Measurements from ENCODE around the gene DEPDC4. TPM values are rescaled to one million over a fixed set of nuclear protein-coding genes. Genes with fewer than 3 reads are reported as not detected.
"Not testable (repeated sequence)": the region's sequence is repeated elsewhere in the genome, so short reads cannot be mapped to it uniquely, and the experiment has no call there.

The DEPDC4 gene
- total and polyA plus RNA-seq, 7 experiments from 2014 or later: 0.64 to 1.3 (median 0.87) TPM

- Histone ChIP-seq H3K27me3 (ENCODE audit: control insufficient read depth in 2 of 2, insufficient read depth in 2 of 2, low read length in 2 of 2) (no peaks in the 10 kb centered on the region), H3K27ac (ENCODE audit: low read depth, low read length) (no peak overlapping the region), H3K4me1 (ENCODE audit: control insufficient read depth in 2 of 2, insufficient read depth in 2 of 2, low read length in 2 of 2) (no peaks in the 10 kb centered on the region), H3K9me3 (ENCODE audit: control insufficient read depth in 2 of 3, low read length in 3 of 3) (no peaks in the 10 kb centered on the region), H3K4me3 (ENCODE audit: low read length) (no peak overlapping the region), H3K36me3 (ENCODE audit: control insufficient read depth in 2 of 3, insufficient read depth in 3 of 3, low read length in 3 of 3) (peaks cover 3 to 42% (median 4%) of the 10 kb centered on the region in 3 experiments)
- H3K27ac Mint-ChIP-seq: peak overlapping the region in 2 of 9 donors; percentile 65 to 85
- CTCF ChIA-PET: no interaction called here
- ATAC-seq (no peak), DNase-seq (no peak)
- POLR2A ChIA-PET: no interaction called here
- H3K4me3 Mint-ChIP-seq: no peak overlapping the region
- H3K36me3 Mint-ChIP-seq: peaks cover 19 to 63% (median 41%) of the 10 kb centered on the region in 5 donors
- peaks cover 0 to 4% (median 0%) of the 10 kb centered on the region in 7 donors for H3K4me1 Mint-ChIP-seq
- H3K27me3 Mint-ChIP-seq: no peaks in the 10 kb centered on the region
- intact Hi-C loops (cut with micrococcal nuclease): no loop called here
- H3K9me3 Mint-ChIP-seq: peaks cover 2 to 17% (median 6%) of the 10 kb centered on the region in 11 donors
Observed at GRCh38 chr12:100295764-100296555, 29.1 kb upstream of the DEPDC4 start.

DNA sequence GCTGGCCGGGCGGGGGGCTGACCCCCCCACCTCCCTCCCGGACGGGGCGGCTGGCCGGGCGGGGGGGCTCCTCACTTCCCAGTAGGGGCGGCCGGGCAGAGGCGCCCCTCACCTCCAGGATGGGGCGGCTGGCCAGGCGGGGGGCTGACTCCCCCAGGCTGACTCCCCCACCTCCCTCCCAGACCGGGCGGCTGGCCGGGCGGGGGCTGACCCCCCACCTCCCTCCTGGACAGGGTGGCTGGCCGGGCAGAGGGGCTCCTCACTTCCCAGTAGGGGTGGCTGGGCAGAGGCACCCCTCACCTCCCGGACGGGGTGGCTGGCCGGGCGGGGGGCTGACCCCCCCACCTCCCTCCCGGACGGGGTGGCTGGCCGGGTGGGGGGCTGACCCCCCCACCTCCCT lies 27.5 kb upstream of the DEPDC4 start:
- H3K27me3 ChIP-seq (ENCODE audit: control insufficient read depth in 2 of 2, insufficient read depth in 2 of 2, low read length in 2 of 2); H3K4me3 Mint-ChIP-seq; ATAC-seq; H3K4me1 ChIP-seq (ENCODE audit: control insufficient read depth in 2 of 2, insufficient read depth in 2 of 2, low read length in 2 of 2); H3K9me3 Mint-ChIP-seq; CTCF ChIA-PET; H3K9me3 ChIP-seq (ENCODE audit: control insufficient read depth in 2 of 3, low read length in 3 of 3); H3K4me3 ChIP-seq (ENCODE audit: low read length); intact Hi-C loops (cut with micrococcal nuclease); H3K27ac Mint-ChIP-seq; H3K27ac ChIP-seq (ENCODE audit: low read depth, low read length); H3K27me3 Mint-ChIP-seq; DNase-seq; POLR2A ChIA-PET: not testable (repeated sequence)
- H3K36me3 ChIP-seq (ENCODE audit: control insufficient read depth in 2 of 3, insufficient read depth in 3 of 3, low read length in 3 of 3): peaks cover 3 to 28% (median 4%) of the 10 kb centered on the region in 3 experiments
- H3K36me3 Mint-ChIP-seq: peaks cover 8 to 57% (median 28%) of the 10 kb centered on the region in 5 donors
- H3K4me1 Mint-ChIP-seq: peaks cover 0 to 13% (median 0%) of the 10 kb centered on the region in 7 donors

- no peak for ATAC-seq
- CTCF ChIA-PET: no interaction called here
- Mint-ChIP-seq H3K4me3 (no peak overlapping the region), H3K4me1 (peaks cover 0 to 13% (median 0%) of the 10 kb centered on the region in 7 donors), H3K27me3 (no peaks in the 10 kb centered on the region), H3K36me3 (peaks cover 1 to 48% (median 21%) of the 10 kb centered on the region in 5 donors), H3K9me3 (no peaks in the 10 kb centered on the region), H3K27ac (peak overlapping the region in 1 of 9 donors; percentile 6)
- Histone ChIP-seq H3K4me1 (ENCODE audit: control insufficient read depth in 2 of 2, insufficient read depth in 2 of 2, low read length in 2 of 2) (no peaks in the 10 kb centered on the region), H3K27ac (ENCODE audit: low read depth, low read length) (no peak overlapping the region), H3K36me3 (ENCODE audit: control insufficient read depth in 2 of 3, insufficient read depth in 3 of 3, low read length in 3 of 3) (peaks cover 0 to 20% (median 3%) of the 10 kb centered on the region in 3 experiments), H3K9me3 (ENCODE audit: control insufficient read depth in 2 of 3, low read length in 3 of 3) (no peaks in the 10 kb centered on the region), H3K4me3 (ENCODE audit: low read length) (no peak overlapping the region), H3K27me3 (ENCODE audit: control insufficient read depth in 2 of 2, insufficient read depth in 2 of 2, low read length in 2 of 2) (no peaks in the 10 kb centered on the region)
- intact Hi-C loops (cut with micrococcal nuclease): no loop called here
- no peak for DNase-seq
- POLR2A ChIA-PET: no interaction called here
Observed at GRCh38 chr12:100293017-100293416, 26.1 kb upstream of the DEPDC4 start.

DNA sequence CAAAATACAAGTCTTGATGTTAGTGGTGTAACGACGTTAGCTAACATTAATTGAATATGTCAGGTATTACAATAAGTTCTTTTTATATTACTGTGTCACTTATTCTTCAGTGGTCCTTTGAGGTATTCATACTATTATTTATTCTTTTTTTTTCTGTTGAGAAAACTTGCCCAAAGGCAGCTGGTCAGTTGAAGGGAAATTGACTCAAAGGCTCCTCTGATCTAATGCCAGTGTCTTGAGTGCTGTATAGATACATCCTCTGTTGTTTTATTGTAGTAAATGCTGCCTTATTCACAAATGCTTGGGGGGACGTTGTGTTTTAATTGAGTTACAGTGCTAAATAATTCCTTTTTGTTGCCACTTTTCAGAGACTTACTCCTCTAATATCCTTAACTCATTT lies 23.1 kb upstream of the DEPDC4 start:
- no peaks in the 10 kb centered on the region for H3K27me3 Mint-ChIP-seq
- intact Hi-C loops (cut with micrococcal nuclease): no loop called here
- Histone ChIP-seq H3K4me3 (ENCODE audit: low read length) (no peak overlapping the region), H3K36me3 (ENCODE audit: control insufficient read depth in 2 of 3, insufficient read depth in 3 of 3, low read length in 3 of 3) (peaks cover 0 to 15% (median 0%) of the 10 kb centered on the region in 3 experiments), H3K4me1 (ENCODE audit: control insufficient read depth in 2 of 2, insufficient read depth in 2 of 2, low read length in 2 of 2) (no peaks in the 10 kb centered on the region), H3K27me3 (ENCODE audit: control insufficient read depth in 2 of 2, insufficient read depth in 2 of 2, low read length in 2 of 2) (no peaks in the 10 kb centered on the region), H3K9me3 (ENCODE audit: control insufficient read depth in 2 of 3, low read length in 3 of 3) (no peaks in the 10 kb centered on the region), H3K27ac (ENCODE audit: low read depth, low read length) (no peak overlapping the region)
- peak overlapping the region in 2 of 9 donors; percentile 11 to 31 for H3K27ac Mint-ChIP-seq
- H3K4me3 Mint-ChIP-seq: no peak overlapping the region
- DNase-seq (no peak), ATAC-seq (no peak)
- ChIA-PET POLR2A (no interaction called here), CTCF (no interaction called here)
- H3K9me3 Mint-ChIP-seq: no peaks in the 10 kb centered on the region
- H3K4me1 Mint-ChIP-seq: peaks cover 0 to 8% (median 0%) of the 10 kb centered on the region in 7 donors
- H3K36me3 Mint-ChIP-seq: peaks cover 1 to 33% (median 16%) of the 10 kb centered on the region in 5 donors

DNA sequence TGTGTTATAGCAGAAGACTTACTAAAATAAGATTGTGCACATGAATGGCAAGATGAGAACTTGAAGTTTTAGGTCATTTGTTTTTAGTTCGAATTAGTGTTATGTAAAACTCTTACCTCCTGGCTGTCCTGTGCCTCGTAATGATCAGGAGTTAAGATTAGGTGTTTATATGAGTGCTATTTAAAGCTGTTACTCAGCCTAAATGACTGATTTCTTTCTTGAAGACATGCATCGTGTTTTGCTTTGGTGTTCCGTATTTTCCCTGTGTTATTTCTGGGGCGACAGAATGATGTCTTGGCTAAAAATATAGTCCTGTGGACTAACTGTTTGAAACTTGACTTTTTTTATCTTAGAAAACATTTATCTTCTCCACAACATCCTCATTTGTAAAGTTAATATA lies 22.2 kb upstream of the DEPDC4 start:
- H3K9me3 ChIP-seq (ENCODE audit: control insufficient read depth in 2 of 3, low read length in 3 of 3): no peaks in the 10 kb centered on the region
- no peaks in the 10 kb centered on the region for H3K27me3 ChIP-seq (ENCODE audit: control insufficient read depth in 2 of 2, insufficient read depth in 2 of 2, low read length in 2 of 2)
- ATAC-seq: no peak
- peaks cover 1 to 33% (median 18%) of the 10 kb centered on the region in 5 donors for H3K36me3 Mint-ChIP-seq
- no peak overlapping the region for H3K27ac ChIP-seq (ENCODE audit: low read depth, low read length)
- H3K4me3 ChIP-seq (ENCODE audit: low read length): no peak overlapping the region
- H3K4me3 Mint-ChIP-seq: no peak overlapping the region
- no peak for DNase-seq
- intact Hi-C loops (cut with micrococcal nuclease): no loop called here
- H3K27me3 Mint-ChIP-seq: no peaks in the 10 kb centered on the region
- H3K4me1 Mint-ChIP-seq: peaks cover 0 to 8% (median 0%) of the 10 kb centered on the region in 7 donors
- H3K4me1 ChIP-seq (ENCODE audit: control insufficient read depth in 2 of 2, insufficient read depth in 2 of 2, low read length in 2 of 2): no peaks in the 10 kb centered on the region
- no peaks in the 10 kb centered on the region for H3K9me3 Mint-ChIP-seq
- POLR2A ChIA-PET: no interaction called here
- H3K36me3 ChIP-seq (ENCODE audit: control insufficient read depth in 2 of 3, insufficient read depth in 3 of 3, low read length in 3 of 3): peaks cover 0 to 15% (median 0%) of the 10 kb centered on the region in 3 experiments
- CTCF ChIA-PET: interaction anchor here (0.6 kb wide), 1 partner anchor 19 kb away, joined by 5 read pairs; no protein-coding TSS in a partner anchor
- H3K27ac Mint-ChIP-seq: peak overlapping the region in 1 of 9 donors; percentile 42

- POLR2A ChIA-PET: not testable (repeated sequence)
Observed at GRCh38 chr12:100284556-100284955, 17.7 kb upstream of the DEPDC4 start.

More at GRCh38 chr12:100284556-100284955, 17.7 kb upstream of the DEPDC4 start:
- peaks cover 0 to 18% (median 13%) of the 10 kb centered on the region in 5 donors for H3K36me3 Mint-ChIP-seq
- intact Hi-C loops (cut with micrococcal nuclease); H3K27ac Mint-ChIP-seq; H3K36me3 ChIP-seq (ENCODE audit: control insufficient read depth in 2 of 3, insufficient read depth in 3 of 3, low read length in 3 of 3); H3K27me3 ChIP-seq (ENCODE audit: control insufficient read depth in 2 of 2, insufficient read depth in 2 of 2, low read length in 2 of 2); H3K27ac ChIP-seq (ENCODE audit: low read depth, low read length); H3K4me1 ChIP-seq (ENCODE audit: control insufficient read depth in 2 of 2, insufficient read depth in 2 of 2, low read length in 2 of 2); DNase-seq; H3K9me3 ChIP-seq (ENCODE audit: control insufficient read depth in 2 of 3, low read length in 3 of 3); ATAC-seq; H3K4me3 Mint-ChIP-seq; H3K4me3 ChIP-seq (ENCODE audit: low read length); H3K9me3 Mint-ChIP-seq; H3K27me3 Mint-ChIP-seq; CTCF ChIA-PET: not testable (repeated sequence)
- peaks cover 4 to 15% (median 10%) of the 10 kb centered on the region in 7 donors for H3K4me1 Mint-ChIP-seq

All from naive thymus-derived CD4-positive, alpha-beta T cell (primary cell).